H1 (cell line): ENCODE data around the gene PPP1CA. TPM values are rescaled to one million over a fixed set of nuclear protein-coding genes. Genes with fewer than 3 reads are reported as not detected.
"Not testable (repeated sequence)": the region's sequence is repeated elsewhere in the genome, so short reads cannot be mapped to it uniquely, and the experiment has no call there.

Experiments used
- CTCF ChIA-PET: fragments of 300-600 bp; sonication (Branson Sonifier 250); formaldehyde crosslinking; loops from one replicate; lab custom pipeline; 2021; ENCODE audit not compliant: partially characterized antibody; lab: Charles Lee
- POLR2A ChIA-PET: fragments of 300-600 bp; sonication (Branson Sonifier 250); formaldehyde crosslinking; loops from one replicate; lab custom pipeline; 2021; ENCODE audit warnings: inconsistent platforms; ENCODE audit not compliant: partially characterized antibody; lab: Charles Lee
- DNase-seq, 2 experiments: peaks; one replicate each; pipeline versions ENCODE4 v3.0.0 to v3.0.0-alpha.2; 2010 to 2022; ENCODE audit warnings: low spot score in 2 of 2, low read depth in 1 of 2, mixed read lengths in 1 of 2
- FAIRE-seq: peaks from 2 replicates; lab custom pipeline; 2011; peaks lifted over from hg19 to GRCh38; lab: Jason Lieb, UNC
- H2AFZ ChIP-seq: 2 replicates; pipeline ENCODE4 v1.8.1; 2012; ENCODE audit warnings: low read length, inconsistent platforms
- H2AK5ac ChIP-seq: 2 replicates; pipeline ENCODE4 v1.6.1; 2013; ENCODE audit warnings: low read depth, low read length
- H2BK120ac ChIP-seq: replicated peaks from 2 replicates; pipeline ENCODE3; 2013; ENCODE audit warnings: low read depth, low read length, inconsistent platforms
- H2BK12ac ChIP-seq: 2 replicates; pipeline ENCODE4 v1.6.1; 2013; ENCODE audit warnings: low read depth, low read length
- H2BK15ac ChIP-seq: 2 replicates; pipeline ENCODE4 v1.6.1; 2013; ENCODE audit warnings: low read length
- H2BK20ac ChIP-seq: 2 replicates; pipeline ENCODE4 v1.6.1; 2013; ENCODE audit warnings: low read length
- H2BK5ac ChIP-seq: 2 replicates; pipeline ENCODE4 v1.6.1; 2013; ENCODE audit warnings: low read depth, low read length
- H3K14ac ChIP-seq: 2 replicates; pipeline ENCODE4 v1.6.1; 2013; ENCODE audit warnings: inconsistent platforms; ENCODE audit not compliant: insufficient read length
- H3K18ac ChIP-seq: 2 replicates; pipeline ENCODE4 v1.6.1; 2013; ENCODE audit warnings: low read length; ENCODE audit errors: extremely low read depth
- H3K23ac ChIP-seq: 2 replicates; pipeline ENCODE4 v1.6.1; 2013; ENCODE audit warnings: inconsistent platforms; ENCODE audit not compliant: insufficient read length
- H3K23me2 ChIP-seq: 2 replicates; pipeline ENCODE4 v1.6.1; 2013; ENCODE audit warnings: low read depth, low read length
- H3K27ac ChIP-seq: 2 replicates; pipeline ENCODE4 v1.6.1; 2011; ENCODE audit warnings: low read depth, low read length, inconsistent platforms
- H3K27me3 ChIP-seq, 4 experiments: replicated peaks in 1 of 4; 1 replicate in 1 of 4; 2 replicates in 3 of 4; pipeline versions ENCODE4 v1.6.1 to v1.8.1; 2011 to 2013; ENCODE audit warnings: low read length in 3 of 4, mild to moderate bottlenecking in 3 of 4, inconsistent platforms in 2 of 4, mixed read lengths in 2 of 4, moderate library complexity in 1 of 4; ENCODE audit not compliant: control insufficient read depth in 3 of 4, insufficient read depth in 3 of 4; ENCODE audit errors: extremely low read depth in 1 of 4
- H3K36me3 ChIP-seq, 4 experiments: 2 replicates each; pipeline versions ENCODE4 v1.6.1 to v1.8.1; 2011 to 2013; ENCODE audit warnings: mild to moderate bottlenecking in 4 of 4, low read length in 3 of 4, moderate library complexity in 2 of 4, control low read depth in 1 of 4, inconsistent platforms in 1 of 4; ENCODE audit not compliant: insufficient read depth in 4 of 4, control insufficient read depth in 2 of 4
- H3K4ac ChIP-seq: replicated peaks from 2 replicates; pipeline ENCODE3; 2013; ENCODE audit warnings: low read length, low read depth, mixed read lengths, inconsistent platforms; ENCODE audit not compliant: insufficient read length
- H3K4me1 ChIP-seq, 4 experiments: replicated peaks in 1 of 4; 1 replicate in 1 of 4; 2 replicates in 3 of 4; pipeline versions ENCODE4 v1.6.1 to v1.8.1; 2011 to 2013; ENCODE audit warnings: low read length in 3 of 4, inconsistent platforms in 2 of 4, mixed read lengths in 1 of 4; ENCODE audit not compliant: insufficient read depth in 4 of 4, control insufficient read depth in 3 of 4
- H3K4me2 ChIP-seq, 2 experiments: 2 replicates each; pipeline versions ENCODE4 v1.6.1 to v1.8.1; 2011 to 2013; ENCODE audit warnings: low read depth in 2 of 2, low read length in 2 of 2, control low read depth in 1 of 2, inconsistent platforms in 1 of 2, mild to moderate bottlenecking in 1 of 2; ENCODE audit not compliant: insufficient read depth in 1 of 2
- H3K4me3 ChIP-seq, 4 experiments: fragments of 200-600, 300-600 bp in 1 of 4; sonication (generic), shearing (Covaris generic), sonication (Bioruptor Twin) in 1 of 4; 2 replicates each; pipeline versions ENCODE4 v1.5.1 to v1.8.1; 2011 to 2016; ENCODE audit warnings: low read length in 4 of 4, low read depth in 3 of 4, control low read depth in 2 of 4, inconsistent platforms in 2 of 4, mild to moderate bottlenecking in 2 of 4, mixed read lengths in 1 of 4, moderate library complexity in 1 of 4; ENCODE audit not compliant: insufficient read depth in 2 of 4; ENCODE audit errors: extremely low read depth in 1 of 4
- H3K56ac ChIP-seq: replicated peaks from 2 replicates; pipeline ENCODE3; 2013; ENCODE audit warnings: low read depth, mild to moderate bottlenecking, mixed read lengths, low read length, inconsistent platforms; ENCODE audit not compliant: insufficient read length
- H3K79me1 ChIP-seq: 2 replicates; pipeline ENCODE4 v1.6.1; 2013; ENCODE audit warnings: low read depth, low read length, control low read depth
- H3K79me2 ChIP-seq, 2 experiments: 2 replicates each; pipeline versions ENCODE4 v1.6.1 to v1.8.1; 2012 to 2013; ENCODE audit warnings: low read length in 2 of 2, mild to moderate bottlenecking in 2 of 2, inconsistent platforms in 1 of 2; ENCODE audit not compliant: insufficient read depth in 2 of 2, control insufficient read depth in 1 of 2
- H3K9ac ChIP-seq, 4 experiments: replicated peaks in 1 of 4; 1 replicate in 1 of 4; 2 replicates in 3 of 4; pipeline versions ENCODE4 v1.6.1 to v1.8.1; 2011 to 2013; ENCODE audit warnings: low read depth in 3 of 4, low read length in 3 of 4, control low read depth in 2 of 4, mild to moderate bottlenecking in 2 of 4, moderate library complexity in 2 of 4, inconsistent platforms in 1 of 4; ENCODE audit errors: extremely low read depth in 1 of 4
- H3K9me3 ChIP-seq, 2 experiments: 2 replicates each; pipeline versions ENCODE4 v1.6.1 to v1.8.1; 2012 to 2013; ENCODE audit warnings: mild to moderate bottlenecking in 2 of 2, moderate library complexity in 2 of 2, control low read depth in 1 of 2, inconsistent platforms in 1 of 2, low read depth in 1 of 2, low read length in 1 of 2, mixed read lengths in 1 of 2; ENCODE audit not compliant: insufficient read depth in 2 of 2
- H4K20me1 ChIP-seq, 2 experiments: replicated peaks in 1 of 2; 2 replicates each; pipeline versions ENCODE3 to v1.8.1; 2011 to 2013; ENCODE audit warnings: inconsistent platforms in 2 of 2, low read length in 2 of 2, mild to moderate bottlenecking in 1 of 2; ENCODE audit not compliant: insufficient read depth in 2 of 2, control insufficient read depth in 1 of 2
- H4K5ac ChIP-seq: 2 replicates; pipeline ENCODE4 v1.6.1; 2013; ENCODE audit warnings: low read length, low read depth, mixed read lengths, inconsistent platforms; ENCODE audit not compliant: insufficient read length
- H4K8ac ChIP-seq: 2 replicates; pipeline ENCODE4 v1.8.0; 2013; ENCODE audit warnings: mild to moderate bottlenecking, moderate library complexity, low read length, inconsistent platforms; ENCODE audit not compliant: insufficient read depth; ENCODE audit errors: extremely low read depth
- H4K91ac ChIP-seq: replicated peaks from 2 replicates; pipeline ENCODE3; 2013; ENCODE audit warnings: low read length, mixed read lengths, inconsistent platforms; ENCODE audit not compliant: insufficient read length
- WGBS, 2 experiments: shearing (Covaris generic) in 1 of 2; methylation state at CpG; one replicate each; pipeline versions ENCODE4 v1.1.6 to v1.1.7; 2013 to 2015; ENCODE audit warnings: low lambda C conversion rate in 2 of 2, mixed read lengths in 2 of 2, inconsistent platforms in 1 of 2, low coverage in 1 of 2, missing lambda C conversion rate in 1 of 2; ENCODE audit not compliant: insufficient replicate concordance in 2 of 2, insufficient coverage in 1 of 2, insufficient read length in 1 of 2; ENCODE audit errors: extremely low coverage in 1 of 2, missing lambda C conversion rate in 1 of 2; 5-methylcytosine and 5-hydroxymethylcytosine counted together
- polyA plus RNA-seq, 7 experiments: library from polyadenylated mRNA; depleted of rRNA in 3 of 7; stranded (reverse) in 5 of 7; unstranded in 2 of 7; fragments of >200 nt in 5 of 7; fragments of 200-250 nt in 2 of 7; gene quantifications; 1 replicate in 5 of 7; 2 replicates in 1 of 7; 4 replicates in 1 of 7; pipeline versions ENCODE4 v1.2.1 to v1.2.3, GENCODE V29; 2011 to 2013; ENCODE audit warnings: missing spikeins in 2 of 7, mixed read lengths in 2 of 7
- total RNA-seq: library from RNA; stranded (reverse); fragmentation: NEBNext Ultra II Directional; extraction: Animal tissue kit (Norgen Biotek cat#: 25700); gene quantifications from 2 replicates; pipeline ENCODE4 v1.2.1, GENCODE V29; 2021

The PPP1CA gene
- total and polyA plus RNA-seq, 2 of the 8 experiments (the other 6 are each of a cell fraction or from before 2014, with no cell fraction given) = 198 to 359 TPM

GRCh38 chr11:67403085-67403484 is 1.4 kb upstream of the PPP1CA start:
- not testable (repeated sequence) for FAIRE-seq, H2AFZ ChIP-seq, H2AK5ac ChIP-seq, H2BK120ac ChIP-seq, H3K9me3 ChIP-seq, H3K27me3 ChIP-seq, H3K79me1 ChIP-seq, H4K5ac ChIP-seq, H3K4me3 ChIP-seq, H3K79me2 ChIP-seq, H3K27ac ChIP-seq, H3K23me2 ChIP-seq, H4K91ac ChIP-seq, H3K4me1 ChIP-seq, H3K4ac ChIP-seq, H2BK20ac ChIP-seq, H3K4me2 ChIP-seq, H3K14ac ChIP-seq, H3K18ac ChIP-seq, H3K23ac ChIP-seq, DNase-seq, H3K56ac ChIP-seq, H3K9ac ChIP-seq, H2BK5ac ChIP-seq
- H4K20me1 ChIP-seq = peaks cover 0 to 10% of the 10 kb centered on the region in 2 experiments
- peak overlapping the region; percentile 81; the same call in 1 of the 2 replicates for H2BK12ac ChIP-seq
- H3K36me3 ChIP-seq = peaks cover 6 to 13% (median 12%) of the 10 kb centered on the region in 4 experiments; a peak in 6 of 8 replicates
- ChIA-PET CTCF (interaction anchor here (1.1 to 4.9 kb wide), 6 partner anchors 12 to 72 kb away, joined by 4 to 25 read pairs (median 12); partner anchors contain the start of genes POLD4 and RAD9A), POLR2A (interaction anchor here (0.8 to 4.3 kb wide), 8 partner anchors 8 to 90 kb away, joined by 3 to 31 read pairs (median 6); partner anchors contain the start of genes PTPRCAP and RAD9A)
- H4K8ac ChIP-seq = peak overlapping the region; percentile 51; the same call in 1 of the 2 replicates
- H2BK15ac ChIP-seq = peak overlapping the region; percentile 46; the same call in 1 of the 2 replicates
- 94% methylated on average over 9 of the region's 9 CpGs; no CpG with 5 or more reads in 1 of the 2 experiments for WGBS, 2 experiments
